PFSK-1 (cell line): Measurements from ENCODE around the gene MYO16.

ENCODE experiments used
- FOXP2 ChIP-seq: optimal IDR thresholded peaks from 2 replicates; pipeline ENCODE3; 2011; ENCODE audit warnings: borderline replicate concordance, control low read depth, inconsistent platforms; ENCODE audit not compliant: insufficient read depth; ENCODE audit errors: extremely low read length, extremely low read depth
- POLR2AphosphoS5 ChIP-seq: IDR thresholded peaks from 2 replicates; pipeline ENCODE4 v1.6.1; 2012; ENCODE audit warnings: low read depth, mild to moderate bottlenecking, control low read depth, low read length, moderate library complexity
- REST ChIP-seq, 2 experiments: IDR thresholded peaks; 2 replicates each; pipeline versions ENCODE4 v1.6.1 to v1.8.0; 2011 to 2012; ENCODE audit warnings: low read depth in 2 of 2, low read length in 2 of 2, control low read depth in 1 of 2, inconsistent platforms in 1 of 2, mild to moderate bottlenecking in 1 of 2, moderate library complexity in 1 of 2; ENCODE audit not compliant: insufficient read depth in 1 of 2
- SIN3A ChIP-seq: IDR thresholded peaks from 2 replicates; pipeline ENCODE4 v1.6.1; 2012; ENCODE audit warnings: mild to moderate bottlenecking, low read length, moderate library complexity, borderline replicate concordance; ENCODE audit not compliant: insufficient read depth
- TAF1 ChIP-seq: IDR thresholded peaks from 2 replicates; pipeline ENCODE4 v1.6.1; 2012; ENCODE audit warnings: low read length, control low read depth, borderline replicate concordance; ENCODE audit not compliant: insufficient read depth

Gene MYO16

GRCh38 chr13:108920137-108920536 is 290.7 kb downstream of the MYO16 start:
- no peak for TF ChIP-seq REST (IDR thresholded peaks at IDR 0.05; ENCODE audit: insufficient read depth in 1 of 2, low read depth in 2 of 2, low read length in 2 of 2)
- no peak for TF ChIP-seq TAF1
- TF ChIP-seq FOXP2: no peak
- TF ChIP-seq SIN3A: no peak
- TF ChIP-seq POLR2AphosphoS5: no peak

- no peak for TF ChIP-seq FOXP2
- TF ChIP-seq REST (IDR thresholded peaks at IDR 0.05; ENCODE audit: insufficient read depth in 1 of 2, low read depth in 2 of 2, low read length in 2 of 2): no peak
- no peak for TF ChIP-seq POLR2AphosphoS5
- no peak for TF ChIP-seq TAF1
Measured at GRCh38 chr13:108921238-108921637, 291.8 kb downstream of the MYO16 start.

- TF ChIP-seq FOXP2 (no peak), POLR2AphosphoS5 (no peak), REST (IDR thresholded peaks at IDR 0.05; ENCODE audit: insufficient read depth in 1 of 2, low read depth in 2 of 2, low read length in 2 of 2) (no peak), TAF1 (no peak), SIN3A (no peak)
Measured at GRCh38 chr13:108922108-108922507, 292.7 kb downstream of the MYO16 start.

DNA sequence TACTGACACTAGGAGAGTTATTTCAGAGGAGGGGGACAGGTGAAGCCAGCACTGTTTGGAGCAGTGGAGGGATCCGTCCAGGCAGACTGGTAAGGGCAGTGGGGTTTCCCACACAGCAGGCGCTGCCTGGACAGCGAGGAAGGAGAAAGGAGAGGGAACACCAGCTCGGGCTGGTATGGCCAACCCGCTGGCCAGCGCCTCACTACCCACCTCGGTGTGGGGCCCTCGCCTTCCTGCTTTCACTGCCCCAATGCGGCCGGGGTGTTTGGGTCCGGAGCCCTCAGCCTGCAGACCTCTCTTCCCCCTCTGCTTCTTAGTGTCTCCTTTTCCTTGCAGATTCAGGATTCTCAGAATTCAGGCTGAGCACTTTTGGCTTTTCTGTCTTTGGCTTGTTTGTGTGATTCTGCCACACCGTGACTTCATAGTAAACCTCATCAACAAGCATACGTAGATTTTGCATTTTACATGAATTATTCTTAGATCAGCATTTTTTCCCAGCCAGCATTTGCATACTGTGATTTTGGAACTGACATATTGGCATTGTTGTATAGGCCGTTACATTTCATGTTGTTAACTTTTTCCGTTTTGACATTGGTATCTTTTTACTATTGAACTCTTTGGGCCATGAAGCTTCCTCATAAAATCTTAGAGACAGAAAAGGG is 294.1 kb downstream of the MYO16 start:
- TF ChIP-seq SIN3A (no peak), POLR2AphosphoS5 (no peak), FOXP2 (no peak), REST (IDR thresholded peaks at IDR 0.05; ENCODE audit: insufficient read depth in 1 of 2, low read depth in 2 of 2, low read length in 2 of 2) (no peak), TAF1 (no peak)

GRCh38 chr13:108924134-108924533 is 294.7 kb downstream of the MYO16 start:
- TF ChIP-seq POLR2AphosphoS5 (no peak), SIN3A (no peak), TAF1 (no peak), FOXP2 (no peak), REST (IDR thresholded peaks at IDR 0.05; ENCODE audit: insufficient read depth in 1 of 2, low read depth in 2 of 2, low read length in 2 of 2) (no peak)
